Neural crest cell (in vitro differentiated cells): ENCODE measurements around the gene APP. TPM values are rescaled to one million over a fixed set of nuclear protein-coding genes. Genes with fewer than 3 reads are reported as not detected.
A peak's percentile ranks its signal among the peaks of the same experiment; 100 is the strongest.
"Not testable (repeated sequence)": the region's sequence is repeated elsewhere in the genome, so short reads cannot be mapped to it uniquely, and the experiment has no call there.

Experiments
- DNase-seq: peaks from one replicate; pipeline ENCODE4 v3.0.0; 2021; ENCODE audit warnings: low read depth, mixed read lengths, low spot score
- H3K27ac Mint-ChIP-seq: one replicate; pipeline ENCODE4 v1.8.0; 2021; ENCODE audit warnings: mild to moderate bottlenecking, mixed read lengths; ENCODE audit not compliant: unreplicated experiment
- H3K27me3 Mint-ChIP-seq: 2 replicates; pipeline ENCODE4 v1.8.0; 2021; ENCODE audit warnings: low read depth, mild to moderate bottlenecking, mixed read lengths
- H3K36me3 Mint-ChIP-seq: 2 replicates; pipeline ENCODE4 v1.8.0; 2021; ENCODE audit warnings: low read depth, mild to moderate bottlenecking, mixed read lengths
- H3K4me1 Mint-ChIP-seq: 2 replicates; pipeline ENCODE4 v1.8.0; 2021; ENCODE audit warnings: mixed read lengths
- H3K4me3 Mint-ChIP-seq: one replicate; pipeline ENCODE4 v1.8.0; 2021; ENCODE audit warnings: mild to moderate bottlenecking, mixed read lengths
- H3K9me3 Mint-ChIP-seq: 2 replicates; pipeline ENCODE4 v1.8.0; 2021; ENCODE audit warnings: mixed read lengths
- CTCF ChIP-seq: fragments of 200-600 bp; sonication (generic); conservative IDR thresholded peaks from 2 replicates; pipeline ENCODE4 v1.5.0; 2021; ENCODE audit warnings: antibody characterized with exemption, mild to moderate bottlenecking
- total RNA-seq: library from RNA; stranded (reverse); gene quantifications from 2 replicates; pipeline ENCODE4 v1.2.1, GENCODE V29; 2021

Gene APP
- total RNA-seq, 1 donor from 2014 or later = 254 TPM

- H3K4me1 Mint-ChIP-seq = peaks cover 25% of the 10 kb centered on the region
- DNase-seq = no peak
- peaks cover 5% of the 10 kb centered on the region for H3K9me3 Mint-ChIP-seq
- no peak for TF ChIP-seq CTCF
- peak overlapping the region; percentile 12 for H3K27ac Mint-ChIP-seq
- no peak overlapping the region for H3K4me3 Mint-ChIP-seq
- no peaks in the 10 kb centered on the region for H3K27me3 Mint-ChIP-seq
- H3K36me3 Mint-ChIP-seq = peaks cover 8% of the 10 kb centered on the region
Measured at GRCh38 chr21:26136671-26137070, 33.9 kb downstream of the APP start.

GRCh38 chr21:26135520-26135919 is 35.0 kb downstream of the APP start:
- H3K27me3 Mint-ChIP-seq = no peaks in the 10 kb centered on the region
- H3K27ac Mint-ChIP-seq = no peak overlapping the region
- peaks cover 8% of the 10 kb centered on the region for H3K36me3 Mint-ChIP-seq
- no peak overlapping the region for H3K4me3 Mint-ChIP-seq
- no peak for DNase-seq
- H3K9me3 Mint-ChIP-seq = peaks cover 5% of the 10 kb centered on the region
- H3K4me1 Mint-ChIP-seq = peaks cover 28% of the 10 kb centered on the region
- TF ChIP-seq CTCF = no peak

GRCh38 chr21:26131554-26131953 is 39.0 kb downstream of the APP start:
- Mint-ChIP-seq H3K27me3 (no peaks in the 10 kb centered on the region), H3K27ac (no peak overlapping the region), H3K4me3 (no peak overlapping the region), H3K36me3 (peaks cover 3% of the 10 kb centered on the region), H3K4me1 (peaks cover 40% of the 10 kb centered on the region), H3K9me3 (peaks cover 3% of the 10 kb centered on the region)
- no peak for DNase-seq
- no peak for TF ChIP-seq CTCF

GRCh38 chr21:26131053-26131452 is 39.5 kb downstream of the APP start:
- not testable (repeated sequence) for DNase-seq, H3K36me3 Mint-ChIP-seq, H3K27ac Mint-ChIP-seq, H3K4me3 Mint-ChIP-seq, H3K9me3 Mint-ChIP-seq, H3K27me3 Mint-ChIP-seq
- H3K4me1 Mint-ChIP-seq = peaks cover 44% of the 10 kb centered on the region

- no peak for TF ChIP-seq CTCF
- no peak overlapping the region for H3K4me3 Mint-ChIP-seq
- peak overlapping the region; percentile 27 for H3K27ac Mint-ChIP-seq
- H3K4me1 Mint-ChIP-seq = peaks cover 49% of the 10 kb centered on the region
- H3K9me3 Mint-ChIP-seq = peaks cover 3% of the 10 kb centered on the region
- no peak for DNase-seq
- peaks cover 3% of the 10 kb centered on the region for H3K36me3 Mint-ChIP-seq
- no peaks in the 10 kb centered on the region for H3K27me3 Mint-ChIP-seq
Measured at GRCh38 chr21:26130249-26130881, 40.2 kb downstream of the APP start.

- Mint-ChIP-seq H3K36me3 (no peaks in the 10 kb centered on the region), H3K9me3 (no peaks in the 10 kb centered on the region), H3K4me3 (no peak overlapping the region), H3K27me3 (no peaks in the 10 kb centered on the region), H3K4me1 (peaks cover 58% of the 10 kb centered on the region), H3K27ac (no peak overlapping the region)
- no peak for TF ChIP-seq CTCF
- no peak for DNase-seq
Measured at GRCh38 chr21:26127918-26128317, 42.7 kb downstream of the APP start.
